Hypothalamus (tissue), 51 donors: ENCODE results near the gene UMODL1.

Experiments
- DNase-seq, 51 donors: peaks; one replicate each; lab custom pipeline; 2025; lab: John Stamatoyannopoulos, UW

The UMODL1 gene

GRCh38 chr21:42079008-42079938 lies 8.2 kb downstream of the UMODL1 start:
- DNase-seq, result no peak

- DNase-seq, result no peak
These were observed 9.0 kb downstream of the UMODL1 start for GRCh38 chr21:42079939-42080787.

GRCh38 chr21:42080788-42081083 lies 9.6 kb downstream of the UMODL1 start:
- DNase-seq, result peak in 2 of 51 donors; percentile 21 to 29

GRCh38 chr21:42081138-42081537 lies 10.0 kb downstream of the UMODL1 start:
- DNase-seq, result peak in 15 of 51 donors; percentile 15 to 60 (median 32)

DNA sequence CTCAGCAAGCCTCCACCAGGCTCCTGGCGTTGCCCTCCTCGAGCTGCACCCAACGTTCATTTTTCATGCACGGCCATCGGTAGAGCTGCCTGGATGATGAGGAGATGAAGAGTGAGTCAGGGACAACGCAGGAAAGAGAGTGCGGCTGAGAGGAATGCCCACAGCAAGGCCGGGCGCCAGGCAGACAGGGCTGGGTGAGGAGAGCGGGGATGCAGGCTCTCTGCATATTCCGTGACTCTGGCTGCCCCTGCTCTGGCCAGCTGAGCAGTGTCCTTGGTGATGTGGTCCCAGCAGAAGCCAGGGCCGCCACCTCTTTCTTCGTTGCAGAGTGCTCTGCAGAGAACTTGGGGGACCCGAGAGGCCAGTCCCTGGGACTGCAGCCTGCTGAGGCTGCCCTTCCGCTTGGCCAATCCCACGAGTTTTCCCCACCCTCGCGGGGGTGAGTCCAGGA lies 10.8 kb downstream of the UMODL1 start:
- DNase-seq, result peak in 11 of 51 donors; percentile 17 to 68 (median 34)

GRCh38 chr21:42082501-42083360 lies 11.6 kb downstream of the UMODL1 start:
- no peak for DNase-seq

GRCh38 chr21:42083361-42083690 lies 12.2 kb downstream of the UMODL1 start:
- no peak for DNase-seq

DNA sequence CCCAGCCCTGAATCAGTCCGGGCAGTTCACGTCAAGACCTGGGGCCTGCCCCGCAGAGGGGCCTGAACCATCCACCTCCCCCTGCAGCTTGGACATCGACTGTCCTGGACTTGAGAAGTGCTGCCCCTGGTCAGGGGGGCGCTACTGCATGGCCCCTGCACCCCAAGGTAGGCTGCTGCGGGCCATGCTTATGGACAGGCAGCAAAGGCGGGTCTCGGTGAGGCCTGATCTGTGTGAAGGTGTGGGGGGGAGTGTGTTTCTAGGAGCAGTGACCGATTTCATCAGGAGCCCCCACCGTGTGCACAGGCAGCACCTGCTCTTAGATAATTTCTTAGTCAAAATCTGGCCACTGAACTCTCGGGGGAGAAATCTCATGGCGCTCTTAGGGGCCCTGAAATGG lies 13.0 kb downstream of the UMODL1 start:
- DNase-seq, result no peak

GRCh38 chr21:42085246-42086077 lies 14.3 kb downstream of the UMODL1 start:
- no peak for DNase-seq

- DNase-seq, result no peak
These were observed 15.9 kb downstream of the UMODL1 start for GRCh38 chr21:42086969-42087368.

DNA sequence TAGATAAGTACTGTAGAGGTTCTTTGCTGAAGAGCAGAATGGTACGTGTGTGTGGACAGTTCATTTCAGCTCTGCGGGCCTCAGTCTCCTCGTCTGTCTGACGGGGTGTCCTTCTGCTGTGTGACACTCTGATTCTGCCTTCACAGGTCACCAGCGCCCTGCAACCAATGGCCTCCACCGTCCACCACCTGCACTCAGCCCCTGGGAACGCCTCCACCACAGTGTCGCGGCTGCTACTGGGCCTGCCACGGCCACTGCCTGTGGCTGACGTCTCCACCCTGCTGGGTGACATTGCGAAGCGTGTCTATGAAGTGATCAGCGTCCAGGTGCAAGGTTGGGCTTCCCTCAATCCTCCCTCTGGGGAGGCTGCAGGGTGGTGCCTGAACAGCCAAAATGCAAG lies 17.0 kb downstream of the UMODL1 start:
- DNase-seq, result no peak

GRCh38 chr21:42088658-42089057 lies 17.5 kb downstream of the UMODL1 start:
- DNase-seq, result no peak

GRCh38 chr21:42089093-42089631 lies 18.0 kb downstream of the UMODL1 start:
- peak in 3 of 51 donors; percentile 12 to 42 (median 26) for DNase-seq

DNA sequence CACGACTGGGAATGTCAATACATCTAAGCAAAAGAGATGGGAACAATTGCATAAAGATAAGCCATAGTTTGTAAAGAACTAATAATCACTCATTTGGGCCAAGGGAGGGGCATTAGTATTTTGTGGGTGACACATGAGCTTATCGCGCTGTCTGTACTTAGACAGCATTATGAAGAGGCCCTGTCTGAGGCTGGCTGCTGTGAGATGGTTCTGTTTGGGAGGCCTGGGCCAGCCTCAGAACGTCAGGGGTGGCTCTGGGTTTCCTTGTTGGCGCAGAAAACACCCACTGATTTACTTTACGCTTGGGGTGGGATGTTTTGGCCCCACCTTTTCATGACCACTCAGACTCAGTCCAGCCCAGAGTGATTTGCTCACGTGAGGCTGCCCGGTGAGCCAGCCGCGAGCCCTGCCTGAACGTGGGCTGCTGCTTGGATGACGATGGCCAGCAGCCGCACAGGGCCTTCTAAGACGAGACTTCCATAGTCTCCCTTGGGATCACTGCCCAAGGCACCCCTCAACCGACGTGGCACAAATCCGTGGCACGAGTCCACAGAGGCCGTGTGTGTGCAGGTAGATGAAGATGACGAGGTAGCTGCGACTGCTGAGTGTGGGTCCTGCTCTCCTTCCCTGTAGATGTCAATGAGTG lies 18.7 kb downstream of the UMODL1 start:
- no peak for DNase-seq

DNA sequence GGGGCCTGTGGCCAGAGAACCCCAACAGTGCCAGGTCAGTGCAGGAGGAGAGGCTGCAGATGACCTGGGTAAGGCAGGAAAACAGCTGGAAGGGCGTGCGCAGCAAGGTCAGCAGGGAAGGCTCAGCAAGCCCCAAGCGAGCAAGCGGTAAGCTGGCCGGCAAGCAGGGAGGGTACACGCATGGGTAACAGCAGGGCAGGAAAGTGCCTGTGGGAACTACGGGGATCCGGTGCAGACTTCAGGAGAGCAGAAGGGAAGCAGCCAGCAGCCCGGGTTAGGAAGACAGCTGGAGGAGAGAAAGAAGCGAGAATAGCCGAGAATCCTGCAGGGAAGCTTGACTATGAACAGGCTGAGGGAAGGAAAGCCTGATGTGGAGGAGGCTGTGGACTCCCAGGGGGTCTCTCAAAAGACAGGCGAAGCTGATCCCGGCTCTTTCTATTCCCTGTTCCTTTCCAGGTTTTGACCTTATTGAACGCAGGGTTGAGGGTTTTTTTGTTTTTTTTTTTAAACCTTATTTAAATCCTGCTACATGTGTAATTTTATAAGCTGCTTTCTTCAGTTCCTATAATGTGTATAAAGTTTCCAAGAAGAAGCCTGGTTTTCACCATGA lies 20.9 kb downstream of the UMODL1 start:
- no peak for DNase-seq

GRCh38 chr21:42092771-42093170 lies 21.7 kb downstream of the UMODL1 start:
- DNase-seq, result no peak

DNA sequence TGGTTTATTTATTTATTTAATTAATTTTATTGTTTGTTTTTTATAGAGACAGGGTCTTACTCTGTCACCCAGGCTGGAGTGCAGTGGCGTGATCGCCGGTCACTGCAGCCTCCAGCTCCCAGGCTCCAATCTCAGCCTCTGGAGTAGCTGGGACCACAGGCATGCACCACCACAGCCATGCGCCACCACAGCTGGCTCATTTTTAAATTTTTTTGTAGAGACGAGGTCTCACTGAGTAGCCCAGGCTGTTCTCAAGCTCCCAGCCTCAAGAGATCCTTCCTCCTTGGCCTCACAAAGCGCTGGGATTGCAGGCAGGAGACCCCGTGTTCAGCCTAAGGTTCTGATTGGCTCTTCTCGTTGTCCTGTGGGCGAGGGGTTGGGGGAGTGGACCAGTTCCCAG lies 22.1 kb downstream of the UMODL1 start:
- no peak for DNase-seq

GRCh38 chr21:42093991-42094421 lies 22.9 kb downstream of the UMODL1 start:
- DNase-seq, result peak in 22 of 51 donors; percentile 17 to 78 (median 46)

GRCh38 chr21:42094811-42095210 lies 23.7 kb downstream of the UMODL1 start:
- no peak for DNase-seq
